ENCODE results near the gene MBD3L1.

MBD3L1 gene

GRCh38 chr19:8832132-8833021, at the start of gene MBD3L1, which contains the start of gene ZNF558:
MBD3L1 (plus strand) TSS chr19:8832377; CDS start chr19:8842679, 10,302 bp downstream.
ZNF558 (minus strand) TSS chr19:8832304; CDS start chr19:8822659, 9,645 bp downstream.
- peak within 1 kb of the TSS; percentile 96 for H3K27ac ChIP-seq
- ChIA-PET CTCF (no interaction called here), POLR2A (ENCODE audit: low non-redundant PET) (interaction anchor here (0.6 to 0.7 kb wide), 2 partner anchors 195 to 220 kb away, joined by 3 read pairs; no protein-coding TSS in a partner anchor)
- peak; percentile 96 for DNase-seq (ENCODE audit: low spot score)
- TF ChIP-seq, protein P1, sequence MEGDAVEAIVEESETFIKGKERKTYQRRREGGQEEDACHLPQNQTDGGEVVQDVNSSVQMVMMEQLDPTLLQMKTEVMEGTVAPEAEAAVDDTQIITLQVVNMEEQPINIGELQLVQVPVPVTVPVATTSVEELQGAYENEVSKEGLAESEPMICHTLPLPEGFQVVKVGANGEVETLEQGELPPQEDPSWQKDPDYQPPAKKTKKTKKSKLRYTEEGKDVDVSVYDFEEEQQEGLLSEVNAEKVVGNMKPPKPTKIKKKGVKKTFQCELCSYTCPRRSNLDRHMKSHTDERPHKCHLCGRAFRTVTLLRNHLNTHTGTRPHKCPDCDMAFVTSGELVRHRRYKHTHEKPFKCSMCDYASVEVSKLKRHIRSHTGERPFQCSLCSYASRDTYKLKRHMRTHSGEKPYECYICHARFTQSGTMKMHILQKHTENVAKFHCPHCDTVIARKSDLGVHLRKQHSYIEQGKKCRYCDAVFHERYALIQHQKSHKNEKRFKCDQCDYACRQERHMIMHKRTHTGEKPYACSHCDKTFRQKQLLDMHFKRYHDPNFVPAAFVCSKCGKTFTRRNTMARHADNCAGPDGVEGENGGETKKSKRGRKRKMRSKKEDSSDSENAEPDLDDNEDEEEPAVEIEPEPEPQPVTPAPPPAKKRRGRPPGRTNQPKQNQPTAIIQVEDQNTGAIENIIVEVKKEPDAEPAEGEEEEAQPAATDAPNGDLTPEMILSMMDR (conservative IDR thresholded peaks at IDR 0.05; ENCODE audit: low read depth), result peak; percentile 47

DNA sequence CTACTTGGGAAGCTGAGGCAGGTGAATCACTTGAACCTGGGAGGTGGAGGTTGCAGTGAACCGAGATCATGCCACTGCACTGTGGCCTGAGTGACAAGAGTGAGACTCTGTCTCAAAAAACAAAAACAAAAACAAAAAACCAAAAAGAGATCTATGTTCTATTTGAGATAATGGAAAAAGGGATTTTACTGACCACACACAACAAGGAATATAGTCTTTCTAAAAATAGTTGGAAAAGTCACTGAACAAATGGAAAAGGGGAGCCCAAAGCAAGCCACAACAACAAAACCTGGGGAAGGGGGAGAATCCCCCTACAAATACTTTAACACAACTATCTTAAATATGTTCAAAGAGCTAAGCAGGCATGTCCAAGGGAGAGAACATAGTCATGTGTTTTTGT, 37.4 kb upstream of the MBD3L1 start:
- no peak for DNase-seq (ENCODE audit: low spot score)
- ChIA-PET POLR2A (ENCODE audit: low non-redundant PET) (no interaction called here), CTCF (interaction anchor here (0.7 kb wide), 2 partner anchors 125 to 212 kb away, joined by 3 to 4 read pairs; no protein-coding TSS in a partner anchor)
- TF ChIP-seq, protein P1 (conservative IDR thresholded peaks at IDR 0.05; ENCODE audit: low read depth), result no peak
- no peak overlapping the region for H3K27ac ChIP-seq

DNA sequence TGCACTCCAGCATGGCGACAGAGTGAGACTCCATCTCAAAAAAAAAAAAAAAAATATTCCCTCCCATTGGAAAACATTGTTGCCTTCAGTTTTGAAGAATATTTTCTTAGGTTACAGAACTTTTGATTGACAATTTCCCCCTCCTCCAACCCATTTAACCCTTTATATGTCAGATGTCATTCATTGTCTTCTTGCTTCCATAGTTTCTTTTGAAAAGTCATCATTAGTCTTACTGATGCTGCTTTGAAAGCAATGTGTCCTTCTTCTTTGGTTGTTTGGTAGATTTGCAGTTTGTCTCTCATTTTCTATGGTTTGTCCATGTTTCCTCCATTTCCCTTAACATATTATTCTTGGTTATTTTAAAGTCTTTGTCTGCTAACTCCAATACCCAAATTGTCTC, 25.5 kb upstream of the MBD3L1 start:
- no peak for DNase-seq (ENCODE audit: low spot score)
- CTCF ChIA-PET, result interaction anchor here (0.7 kb wide), 1 partner anchor 258 kb away, joined by 3 read pairs; no protein-coding TSS in a partner anchor
- no peak overlapping the region for H3K27ac ChIP-seq
- TF ChIP-seq, protein P1 (conservative IDR thresholded peaks at IDR 0.05; ENCODE audit: low read depth), result no peak
- POLR2A ChIA-PET (ENCODE audit: low non-redundant PET), result no interaction called here

- ChIA-PET POLR2A (ENCODE audit: low non-redundant PET) (no interaction called here), CTCF (no interaction called here)
- TF ChIP-seq, protein P1 (conservative IDR thresholded peaks at IDR 0.05; ENCODE audit: low read depth), result no peak
- DNase-seq (ENCODE audit: low spot score), result no peak
- no peak overlapping the region for H3K27ac ChIP-seq
Measured at GRCh38 chr19:8811315-8812172, 20.6 kb upstream of the MBD3L1 start.

DNA sequence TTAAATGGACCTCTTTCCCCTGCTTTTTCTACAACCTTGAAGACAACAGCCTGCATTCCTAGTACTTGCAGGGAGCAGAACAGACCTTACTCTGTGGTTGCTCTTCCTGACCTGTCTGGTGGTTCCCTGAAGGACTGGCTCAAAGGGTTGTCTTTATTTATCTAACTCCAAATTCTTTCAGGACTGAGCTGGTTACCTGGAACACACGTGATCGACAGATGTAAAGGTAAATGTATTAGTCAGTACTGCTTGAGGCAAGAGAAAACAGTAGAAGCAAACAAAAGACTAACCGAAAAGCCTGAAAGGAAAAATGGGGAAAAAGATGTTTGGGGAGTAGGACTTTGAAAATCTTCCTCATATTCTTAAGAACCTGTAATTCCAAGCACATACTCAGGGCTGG, 18.0 kb upstream of the MBD3L1 start:
- ChIA-PET CTCF (no interaction called here), POLR2A (ENCODE audit: low non-redundant PET) (no interaction called here)
- TF ChIP-seq, protein P1 (conservative IDR thresholded peaks at IDR 0.05; ENCODE audit: low read depth), result no peak
- H3K27ac ChIP-seq, result no peak overlapping the region
- DNase-seq (ENCODE audit: low spot score), result no peak

- CTCF ChIA-PET, result interaction anchor here (0.6 kb wide), 1 partner anchor 752 kb away, joined by 5 read pairs; no protein-coding TSS in a partner anchor
- no peak overlapping the region for H3K27ac ChIP-seq
- DNase-seq (ENCODE audit: low spot score), result no peak
- TF ChIP-seq, protein P1 (conservative IDR thresholded peaks at IDR 0.05; ENCODE audit: low read depth), result no peak
- POLR2A ChIA-PET (ENCODE audit: low non-redundant PET), result no interaction called here
Measured at GRCh38 chr19:8815780-8816179, 16.4 kb upstream of the MBD3L1 start.

Data from RWPE1 (cell line).